ENCODE measurements around the gene CHD9.
A peak's percentile ranks its signal among the peaks of the same experiment; 100 is the strongest.

Gene CHD9

GRCh38 chr16:53131363-53132071, 76.7 kb downstream of the CHD9 start:
- H3K79me2 ChIP-seq (ENCODE audit: insufficient read depth, low read length), result peaks cover 24% of the 10 kb centered on the region
- H3K4me1 ChIP-seq (ENCODE audit: insufficient read depth, low read length, poor library complexity, severe bottlenecking), result peaks cover 19% of the 10 kb centered on the region
- H3K9me2 ChIP-seq (replicated peaks; ENCODE audit: low read depth, low read length), result no peaks in the 10 kb centered on the region
- H3K36me3 ChIP-seq (ENCODE audit: insufficient read depth, low read length), result no peaks in the 10 kb centered on the region; the same call in 1 of the 2 replicates
- peak overlapping the region; percentile 93 for H3K4me3 ChIP-seq (ENCODE audit: low read length, poor library complexity, severe bottlenecking)
- peaks cover 13% of the 10 kb centered on the region for H4K20me1 ChIP-seq (ENCODE audit: insufficient read depth, low read length, poor library complexity, severe bottlenecking)
- peak overlapping the region; percentile 84; the same call in 1 of the 2 replicates for H2AFZ ChIP-seq (ENCODE audit: low read length)
- H3K9me3 ChIP-seq (ENCODE audit: insufficient read depth, low read depth, low read length), result no peaks in the 10 kb centered on the region
- H3K27me3 ChIP-seq (ENCODE audit: insufficient read depth, low read length, poor library complexity, severe bottlenecking), result no peaks in the 10 kb centered on the region
- TF ChIP-seq CTCF (conservative IDR thresholded peaks at IDR 0.05; ENCODE audit: low read length) (no peak), EZH2phosphoT487 (IDR thresholded peaks at IDR 0.05; ENCODE audit: borderline replicate concordance) (no peak)
- H3K4me2 ChIP-seq (ENCODE audit: low read depth, low read length, poor library complexity, severe bottlenecking), result peak overlapping the region; percentile 87
- H3F3A ChIP-seq (ENCODE audit: low read depth), result peaks cover 4% of the 10 kb centered on the region; the same call in 1 of the 2 replicates
- peak overlapping the region; percentile 82 for H3K9ac ChIP-seq (ENCODE audit: low read depth, low read length, poor library complexity, severe bottlenecking)

- Histone ChIP-seq H3F3A (ENCODE audit: low read depth) (peaks cover 4% of the 10 kb centered on the region; the same call in 1 of the 2 replicates), H3K9me2 (replicated peaks; ENCODE audit: low read depth, low read length) (no peaks in the 10 kb centered on the region), H2AFZ (ENCODE audit: low read length) (no peak overlapping the region), H3K36me3 (ENCODE audit: insufficient read depth, low read length) (no peaks in the 10 kb centered on the region; the same call in 1 of the 2 replicates), H3K9me3 (ENCODE audit: insufficient read depth, low read depth, low read length) (no peaks in the 10 kb centered on the region), H3K4me2 (ENCODE audit: low read depth, low read length, poor library complexity, severe bottlenecking) (peak overlapping the region; percentile 87), H3K27me3 (ENCODE audit: insufficient read depth, low read length, poor library complexity, severe bottlenecking) (no peaks in the 10 kb centered on the region), H3K79me2 (ENCODE audit: insufficient read depth, low read length) (peaks cover 24% of the 10 kb centered on the region), H3K4me3 (ENCODE audit: low read length, poor library complexity, severe bottlenecking) (peak overlapping the region; percentile 93), H4K20me1 (ENCODE audit: insufficient read depth, low read length, poor library complexity, severe bottlenecking) (peaks cover 13% of the 10 kb centered on the region), H3K4me1 (ENCODE audit: insufficient read depth, low read length, poor library complexity, severe bottlenecking) (peaks cover 19% of the 10 kb centered on the region), H3K9ac (ENCODE audit: low read depth, low read length, poor library complexity, severe bottlenecking) (peak overlapping the region; percentile 82)
- TF ChIP-seq EZH2phosphoT487 (IDR thresholded peaks at IDR 0.05; ENCODE audit: borderline replicate concordance) (no peak), CTCF (conservative IDR thresholded peaks at IDR 0.05; ENCODE audit: low read length) (no peak)
Measured at GRCh38 chr16:53132406-53132805, 77.6 kb downstream of the CHD9 start.

- Histone ChIP-seq H3K27me3 (ENCODE audit: insufficient read depth, low read length, poor library complexity, severe bottlenecking) (no peaks in the 10 kb centered on the region), H3F3A (ENCODE audit: low read depth) (no peaks in the 10 kb centered on the region; the same call in 1 of the 2 replicates), H3K4me1 (ENCODE audit: insufficient read depth, low read length, poor library complexity, severe bottlenecking) (peaks cover 11% of the 10 kb centered on the region), H3K9me3 (ENCODE audit: insufficient read depth, low read depth, low read length) (no peaks in the 10 kb centered on the region), H3K79me2 (ENCODE audit: insufficient read depth, low read length) (peaks cover 24% of the 10 kb centered on the region), H3K36me3 (ENCODE audit: insufficient read depth, low read length) (no peaks in the 10 kb centered on the region; the same call in 1 of the 2 replicates), H4K20me1 (ENCODE audit: insufficient read depth, low read length, poor library complexity, severe bottlenecking) (peaks cover 13% of the 10 kb centered on the region), H3K4me2 (ENCODE audit: low read depth, low read length, poor library complexity, severe bottlenecking) (no peak overlapping the region), H3K9me2 (replicated peaks; ENCODE audit: low read depth, low read length) (no peaks in the 10 kb centered on the region), H3K4me3 (ENCODE audit: low read length, poor library complexity, severe bottlenecking) (no peak overlapping the region), H2AFZ (ENCODE audit: low read length) (no peak overlapping the region), H3K9ac (ENCODE audit: low read depth, low read length, poor library complexity, severe bottlenecking) (no peak overlapping the region)
- TF ChIP-seq EZH2phosphoT487 (IDR thresholded peaks at IDR 0.05; ENCODE audit: borderline replicate concordance), result no peak
- TF ChIP-seq CTCF (conservative IDR thresholded peaks at IDR 0.05; ENCODE audit: low read length), result no peak
Measured at GRCh38 chr16:53135329-53135728, 80.5 kb downstream of the CHD9 start.
